GM12801 (cell line): ENCODE measurements around the gene ARNT2.

Experiments
- CTCF ChIP-seq: IDR thresholded peaks from one replicate; pipeline ENCODE4 v1.5.1; 2011; ENCODE audit warnings: control low read depth; ENCODE audit not compliant: insufficient read length; ENCODE audit errors: extremely low read depth

Gene ARNT2

GRCh38 chr15:80574590-80574989, 170.4 kb downstream of the ARNT2 start:
- TF ChIP-seq CTCF: no peak

- TF ChIP-seq CTCF: no peak
Measured at GRCh38 chr15:80576519-80577090, 172.4 kb downstream of the ARNT2 start.

DNA sequence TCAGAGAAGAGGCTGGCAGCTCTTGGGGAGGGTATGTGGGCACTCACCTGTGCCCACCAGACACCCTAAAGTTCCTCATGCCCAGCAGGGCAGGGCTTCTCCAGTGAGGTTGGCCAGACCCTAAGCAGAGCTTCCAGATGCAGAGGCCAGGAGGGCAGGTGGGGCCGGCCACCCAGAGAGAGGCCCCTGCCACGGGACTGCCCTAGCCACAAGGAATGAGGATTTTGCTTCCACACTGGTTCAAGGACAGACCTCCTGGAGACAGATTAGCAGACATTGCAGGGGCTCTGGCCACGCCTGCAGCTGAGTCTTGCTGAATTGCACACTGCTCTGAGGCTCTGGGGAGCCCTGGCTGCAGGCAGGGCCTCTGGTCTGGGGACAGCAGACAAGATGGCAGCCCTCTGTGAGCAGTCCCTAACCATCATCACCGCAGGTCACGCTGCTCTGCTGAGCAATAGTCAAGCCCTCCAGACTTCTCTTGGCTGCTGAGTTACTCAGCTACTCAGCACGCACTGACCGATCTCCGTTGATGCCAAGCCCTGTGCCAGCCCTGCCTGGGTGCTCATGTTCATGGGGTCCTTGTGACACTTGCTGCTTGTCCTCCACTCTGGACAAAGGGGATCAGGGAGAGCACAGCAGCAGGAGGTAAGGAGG, 173.5 kb downstream of the ARNT2 start:
- TF ChIP-seq CTCF: no peak

DNA sequence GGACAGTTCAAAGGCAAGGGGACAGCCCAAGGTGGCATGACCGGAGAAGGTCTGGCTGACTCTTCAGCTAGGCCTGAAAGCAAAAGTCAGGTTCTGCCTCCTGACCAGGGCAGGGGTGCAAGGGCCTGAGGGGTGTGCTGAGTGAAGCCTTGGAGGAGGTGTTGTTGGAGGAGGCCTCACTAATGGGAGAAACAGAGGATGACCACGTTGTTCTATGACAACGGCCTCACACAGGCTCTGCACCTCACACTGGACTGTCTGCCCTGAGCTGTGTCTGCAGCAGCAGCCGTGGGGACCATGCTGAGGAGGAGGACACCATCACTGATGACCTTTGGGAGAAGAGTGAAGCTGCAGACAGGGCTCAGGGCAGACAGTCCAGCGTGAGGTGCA, 174.0 kb downstream of the ARNT2 start:
- no peak for TF ChIP-seq CTCF

DNA sequence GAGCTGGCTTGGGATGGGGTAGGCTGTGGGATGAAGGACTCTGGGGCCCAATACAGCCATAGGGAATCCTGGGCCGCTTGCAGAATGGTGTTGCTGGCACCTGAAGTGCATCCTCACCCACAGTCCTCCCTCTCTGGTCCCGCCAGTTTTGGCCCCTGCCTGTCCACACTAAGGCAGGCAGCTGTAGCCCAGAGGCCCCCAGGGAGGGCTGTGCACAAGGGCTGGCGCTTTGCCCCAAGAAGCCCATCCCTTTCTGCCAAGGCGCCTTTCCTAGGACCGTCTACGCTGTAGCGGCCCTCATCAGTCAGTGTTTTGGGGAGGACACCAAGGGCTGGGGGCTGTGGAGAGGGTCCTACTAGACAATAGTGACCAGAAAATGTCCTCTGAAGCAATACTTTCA, 174.7 kb downstream of the ARNT2 start:
- no peak for TF ChIP-seq CTCF

- TF ChIP-seq CTCF: no peak
Measured at GRCh38 chr15:80579611-80580010, 175.4 kb downstream of the ARNT2 start.

DNA sequence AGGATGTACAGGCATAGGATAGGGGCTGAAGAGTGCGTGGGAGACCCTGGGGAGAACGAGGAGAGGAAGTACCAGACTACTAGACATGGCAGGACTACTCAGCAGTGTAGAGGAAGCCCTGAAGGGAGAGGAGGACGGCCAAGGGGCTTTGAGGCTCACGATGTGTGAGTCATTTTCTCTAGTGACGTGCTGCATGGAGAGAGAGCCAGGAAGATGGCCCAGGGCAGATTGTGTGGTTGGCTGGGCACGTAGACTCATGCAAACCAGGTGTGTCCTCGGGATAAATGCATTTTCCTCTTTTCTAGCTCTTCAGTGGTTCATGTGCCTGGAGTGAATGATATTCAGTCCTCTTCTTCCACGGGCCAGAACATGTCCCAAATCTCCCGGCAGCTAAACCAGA, 175.9 kb downstream of the ARNT2 start:
- no peak for TF ChIP-seq CTCF
